AG09309 (cell line): ENCODE measurements around the gene ABCD1.

ENCODE experiments used
- DNase-seq: peaks from one replicate; pipeline ENCODE4 v3.0.0-alpha.2; 2010; ENCODE audit warnings: low read depth
- H3K4me3 ChIP-seq: 2 replicates; pipeline ENCODE4 v1.5.1; 2011; ENCODE audit warnings: mild to moderate bottlenecking, low read depth, low read length, moderate library complexity; ENCODE audit not compliant: control insufficient read depth
- TF ChIP-seq, protein P1 (sequence below): IDR thresholded peaks from 2 replicates; pipeline ENCODE4 v1.5.1; 2011; ENCODE audit warnings: mild to moderate bottlenecking, low read depth, low read length, inconsistent platforms; ENCODE audit not compliant: insufficient read depth, control insufficient read depth; ENCODE audit errors: missing control alignments

The ABCD1 gene

DNA sequence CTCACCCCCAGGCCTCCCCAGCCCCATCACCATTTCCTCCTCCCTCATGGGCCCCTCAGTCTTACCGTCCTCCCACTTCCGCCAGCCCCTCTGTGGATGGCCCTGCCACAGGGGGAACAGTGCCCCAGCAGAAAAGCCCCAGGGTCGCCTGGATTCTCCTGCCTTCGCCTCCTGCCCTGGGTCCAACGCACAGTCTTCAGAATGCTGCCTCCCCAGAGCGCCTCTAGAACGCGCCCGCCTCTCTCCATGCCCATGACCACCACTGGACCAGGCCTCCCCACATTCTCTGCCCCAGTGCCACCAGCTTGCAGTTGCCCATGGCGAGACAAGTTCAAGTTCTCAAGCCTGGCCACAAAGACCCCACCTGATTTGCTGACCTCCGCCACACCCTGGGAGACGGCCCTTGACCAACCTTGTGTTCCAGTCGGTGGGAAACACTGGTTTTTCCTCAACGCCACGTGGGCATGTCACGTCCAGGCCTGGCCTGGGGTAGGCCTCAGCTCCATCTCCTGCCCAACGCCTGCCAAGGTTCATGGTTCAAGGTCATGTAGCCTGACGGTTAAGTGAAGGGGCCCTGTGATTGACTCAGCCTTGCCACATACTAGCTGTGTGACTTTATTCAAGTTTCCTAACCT is 38.8 kb downstream of the ABCD1 start:
- no peak overlapping the region for H3K4me3 ChIP-seq
- TF ChIP-seq, protein P1, sequence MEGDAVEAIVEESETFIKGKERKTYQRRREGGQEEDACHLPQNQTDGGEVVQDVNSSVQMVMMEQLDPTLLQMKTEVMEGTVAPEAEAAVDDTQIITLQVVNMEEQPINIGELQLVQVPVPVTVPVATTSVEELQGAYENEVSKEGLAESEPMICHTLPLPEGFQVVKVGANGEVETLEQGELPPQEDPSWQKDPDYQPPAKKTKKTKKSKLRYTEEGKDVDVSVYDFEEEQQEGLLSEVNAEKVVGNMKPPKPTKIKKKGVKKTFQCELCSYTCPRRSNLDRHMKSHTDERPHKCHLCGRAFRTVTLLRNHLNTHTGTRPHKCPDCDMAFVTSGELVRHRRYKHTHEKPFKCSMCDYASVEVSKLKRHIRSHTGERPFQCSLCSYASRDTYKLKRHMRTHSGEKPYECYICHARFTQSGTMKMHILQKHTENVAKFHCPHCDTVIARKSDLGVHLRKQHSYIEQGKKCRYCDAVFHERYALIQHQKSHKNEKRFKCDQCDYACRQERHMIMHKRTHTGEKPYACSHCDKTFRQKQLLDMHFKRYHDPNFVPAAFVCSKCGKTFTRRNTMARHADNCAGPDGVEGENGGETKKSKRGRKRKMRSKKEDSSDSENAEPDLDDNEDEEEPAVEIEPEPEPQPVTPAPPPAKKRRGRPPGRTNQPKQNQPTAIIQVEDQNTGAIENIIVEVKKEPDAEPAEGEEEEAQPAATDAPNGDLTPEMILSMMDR = no peak
- no peak for DNase-seq

DNA sequence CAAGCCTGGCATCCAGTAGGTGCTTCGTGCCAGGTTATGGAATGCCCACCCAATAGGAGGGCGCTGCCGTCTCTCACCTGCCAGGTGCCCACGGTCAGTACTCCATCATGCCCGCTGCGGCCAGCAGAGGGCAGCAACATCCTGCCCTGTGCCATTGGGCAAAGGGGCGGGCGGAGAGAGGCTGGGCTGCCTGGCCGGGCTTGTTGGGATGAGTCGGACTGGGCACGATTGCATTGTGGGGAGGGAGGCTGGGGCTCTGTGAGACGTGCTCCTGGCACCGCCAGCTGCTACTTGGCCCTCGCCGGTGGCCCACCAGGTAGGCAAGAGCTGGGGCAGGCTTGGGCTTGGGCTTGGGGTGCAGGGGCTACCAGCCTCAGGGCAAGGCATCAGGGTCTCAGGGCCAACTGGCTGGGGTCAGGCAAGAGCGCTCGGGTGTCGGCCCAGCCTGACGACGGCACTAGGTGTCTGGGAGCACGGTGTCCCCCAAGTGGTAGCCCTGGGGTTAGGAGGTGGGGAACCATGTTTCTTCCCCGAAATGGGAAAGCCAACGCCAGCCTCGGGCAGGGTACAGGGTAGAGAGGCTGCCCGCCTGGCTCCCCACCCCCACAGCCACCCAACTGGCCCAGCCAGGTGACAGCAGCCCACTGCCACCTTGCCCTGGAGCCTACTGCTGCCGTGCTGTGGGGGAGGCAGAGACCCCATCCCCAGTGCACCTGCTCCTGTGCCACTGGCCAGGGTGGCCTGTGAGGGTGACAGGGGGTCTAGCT is 39.5 kb downstream of the ABCD1 start, which contains the start of gene PLXNB3:
TSS of gene PLXNB3 (plus strand) at position 261 of the 767 bp plus-strand sequence. CDS start 1,287 bp downstream, outside the sequence.
- H3K4me3 ChIP-seq = peak within 1 kb of the TSS; percentile 53
- DNase-seq = peak; percentile 25
- TF ChIP-seq, protein P1 = peak; percentile 91

DNA sequence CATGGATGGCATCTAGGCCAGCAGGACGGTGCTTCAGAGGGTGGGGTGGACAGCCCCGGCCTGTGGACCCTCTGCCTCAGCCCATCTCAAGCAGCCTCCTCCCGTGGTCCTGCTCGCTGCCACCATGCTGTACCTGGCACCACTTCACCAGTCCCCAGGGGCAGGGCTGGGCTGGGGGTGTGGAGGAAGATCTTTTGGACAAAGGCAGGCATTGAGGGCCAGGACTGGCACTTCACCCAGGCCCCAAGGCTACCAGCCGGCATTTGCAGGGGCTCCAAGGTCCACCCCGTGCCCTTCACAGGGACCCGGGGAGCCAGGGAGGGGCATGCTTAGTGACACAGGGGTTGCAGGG is 40.1 kb downstream of the ABCD1 start:
- peak overlapping the region; percentile 53 for H3K4me3 ChIP-seq
- DNase-seq = no peak
- TF ChIP-seq, protein P1 = no peak

DNA sequence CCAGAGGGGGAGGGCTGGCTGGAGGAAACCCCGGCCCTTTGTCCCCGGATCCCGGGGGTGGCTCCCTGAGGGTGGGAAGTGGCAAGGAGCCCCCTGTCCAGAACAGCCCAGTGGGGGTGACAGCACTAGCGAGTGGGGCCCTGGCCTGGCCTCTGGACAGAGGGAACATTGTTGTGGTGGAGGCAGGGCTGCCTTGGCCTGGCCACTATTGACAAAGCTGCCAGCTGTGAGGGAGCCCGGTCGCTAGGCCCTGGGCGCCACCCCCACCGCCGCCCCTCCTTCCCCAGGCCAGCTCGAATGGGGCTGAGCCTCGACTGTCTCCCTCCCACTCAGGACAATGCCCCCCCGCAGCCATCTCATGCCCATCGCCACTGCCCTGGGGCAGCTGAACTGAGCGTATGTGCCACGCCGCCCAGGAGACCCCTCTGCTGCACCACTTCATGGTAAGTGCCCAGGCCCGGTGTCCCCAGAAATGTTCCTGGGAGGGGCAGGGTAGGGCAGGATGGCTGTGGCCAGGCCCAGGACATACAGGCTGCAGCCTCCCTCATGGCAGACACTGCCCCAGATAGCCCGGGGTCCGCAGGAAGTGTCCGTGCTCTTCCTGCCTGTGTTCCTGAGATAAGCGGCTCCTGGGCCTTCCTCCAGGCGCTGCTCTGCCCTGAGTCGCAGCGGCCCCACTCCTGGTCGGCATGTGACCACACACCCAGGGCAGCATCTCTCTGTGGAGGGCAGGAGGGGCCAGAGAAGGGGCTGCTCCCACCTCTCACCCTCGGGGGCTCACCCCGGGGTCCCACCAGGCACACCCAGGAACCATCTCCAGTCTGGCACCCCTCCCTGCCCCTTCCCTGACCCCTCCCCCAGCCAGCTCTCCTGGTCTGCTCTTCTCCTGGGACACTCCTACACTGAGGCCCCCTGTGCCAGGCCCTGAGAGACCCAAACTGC is 40.8 kb downstream of the ABCD1 start:
- TF ChIP-seq, protein P1 = no peak
- DNase-seq = no peak
- H3K4me3 ChIP-seq = peak overlapping the region; percentile 53

DNA sequence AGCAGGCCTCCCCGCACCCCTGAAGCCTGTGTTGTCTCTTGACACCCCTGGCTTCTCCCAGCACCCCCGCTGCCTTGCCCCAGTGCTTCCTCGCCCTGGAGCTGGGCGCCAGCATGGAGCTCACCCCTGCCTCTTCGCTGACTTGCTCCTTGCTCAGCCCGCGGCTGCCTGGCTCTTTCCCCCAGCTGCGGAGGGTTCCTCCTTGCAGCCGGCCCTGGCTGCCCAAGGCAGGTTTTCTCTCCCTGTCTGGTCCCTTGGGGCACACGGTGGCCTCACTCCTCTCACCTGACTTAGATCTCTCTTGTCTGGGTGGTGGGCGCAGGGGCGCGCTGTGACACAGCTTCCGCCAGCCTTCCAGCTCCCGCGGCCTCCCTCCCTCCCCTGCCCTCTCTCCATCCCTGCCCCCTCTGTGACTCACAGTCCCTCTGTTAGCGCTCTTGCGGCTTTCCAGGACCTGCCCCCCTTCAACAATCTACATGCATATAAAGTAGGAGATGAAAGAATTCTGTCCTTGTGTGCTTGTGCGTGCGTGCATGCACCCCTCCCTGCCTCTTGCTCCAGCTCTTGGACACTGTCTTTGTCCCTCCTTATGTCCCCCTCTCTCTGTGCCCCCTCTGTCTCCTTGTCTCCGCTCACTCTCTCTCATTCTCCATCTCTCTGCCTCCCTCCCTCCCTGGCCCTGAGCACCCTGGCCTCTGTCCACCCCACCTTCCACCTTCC is 41.6 kb downstream of the ABCD1 start:
- TF ChIP-seq, protein P1 = no peak
- H3K4me3 ChIP-seq = peak overlapping the region; percentile 53
- no peak for DNase-seq
